Glomerular endothelial cell (primary cell): ENCODE results near the gene SLC19A1. TPM values are rescaled to one million over a fixed set of nuclear protein-coding genes. Genes with fewer than 3 reads are reported as not detected.

Experiments
- DNase-seq: peaks from one replicate; pipeline ENCODE4 v3.0.0-alpha.2; 2011; ENCODE audit warnings: low read depth, low spot score; ENCODE audit errors: extremely low read depth
- total RNA-seq: library from RNA; depleted of rRNA; stranded (reverse); fragments of >200 nt; gene quantifications from 2 replicates; pipeline ENCODE4 v1.2.3, GENCODE V29; 2015

The SLC19A1 gene
- total RNA-seq, 1 donor from 2014 or later: 16.9 TPM

DNA sequence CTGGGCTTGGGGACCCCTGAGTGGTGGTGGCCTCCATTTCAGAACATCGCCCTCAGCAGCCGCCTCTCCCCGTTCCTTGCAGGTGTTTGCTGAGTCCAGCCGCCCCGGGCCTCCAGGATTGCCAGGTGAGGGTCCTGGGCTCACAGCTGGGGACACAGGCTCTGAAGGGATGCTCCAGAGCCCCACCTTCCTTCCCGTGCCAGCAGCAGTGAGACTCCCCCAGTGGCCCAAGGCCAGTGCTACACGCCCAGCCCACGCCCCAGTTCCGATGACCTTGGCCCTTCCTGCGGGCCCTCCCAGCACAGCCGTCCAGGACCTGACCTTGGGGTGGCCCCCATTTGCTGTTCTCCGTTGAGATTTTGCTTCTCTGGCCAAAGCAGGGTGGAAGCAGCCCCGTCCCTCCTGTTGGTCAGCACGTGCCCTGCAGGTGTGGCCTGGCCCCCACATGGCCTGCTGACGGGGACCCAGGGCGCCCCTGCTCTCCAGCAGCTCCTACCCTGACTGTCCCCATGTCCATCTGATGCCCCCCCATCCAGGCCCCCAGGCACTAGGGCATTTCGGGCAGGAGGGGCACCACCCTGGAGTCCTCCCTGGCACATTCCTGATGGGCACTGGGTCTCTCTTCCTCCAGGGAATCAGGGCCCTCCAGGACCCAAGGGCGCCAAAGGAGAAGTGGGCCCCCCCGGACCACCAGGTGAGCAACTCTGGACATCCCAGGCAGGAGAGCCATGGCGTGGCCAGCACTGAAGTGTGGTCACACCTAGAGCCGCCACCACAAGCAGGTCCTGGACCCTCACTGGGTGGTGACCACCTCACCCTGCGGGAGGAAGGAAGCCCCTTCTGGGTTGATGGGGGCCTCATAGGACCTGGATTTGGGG, 45.0 kb downstream of the SLC19A1 start:
- DNase-seq: no peak

DNA sequence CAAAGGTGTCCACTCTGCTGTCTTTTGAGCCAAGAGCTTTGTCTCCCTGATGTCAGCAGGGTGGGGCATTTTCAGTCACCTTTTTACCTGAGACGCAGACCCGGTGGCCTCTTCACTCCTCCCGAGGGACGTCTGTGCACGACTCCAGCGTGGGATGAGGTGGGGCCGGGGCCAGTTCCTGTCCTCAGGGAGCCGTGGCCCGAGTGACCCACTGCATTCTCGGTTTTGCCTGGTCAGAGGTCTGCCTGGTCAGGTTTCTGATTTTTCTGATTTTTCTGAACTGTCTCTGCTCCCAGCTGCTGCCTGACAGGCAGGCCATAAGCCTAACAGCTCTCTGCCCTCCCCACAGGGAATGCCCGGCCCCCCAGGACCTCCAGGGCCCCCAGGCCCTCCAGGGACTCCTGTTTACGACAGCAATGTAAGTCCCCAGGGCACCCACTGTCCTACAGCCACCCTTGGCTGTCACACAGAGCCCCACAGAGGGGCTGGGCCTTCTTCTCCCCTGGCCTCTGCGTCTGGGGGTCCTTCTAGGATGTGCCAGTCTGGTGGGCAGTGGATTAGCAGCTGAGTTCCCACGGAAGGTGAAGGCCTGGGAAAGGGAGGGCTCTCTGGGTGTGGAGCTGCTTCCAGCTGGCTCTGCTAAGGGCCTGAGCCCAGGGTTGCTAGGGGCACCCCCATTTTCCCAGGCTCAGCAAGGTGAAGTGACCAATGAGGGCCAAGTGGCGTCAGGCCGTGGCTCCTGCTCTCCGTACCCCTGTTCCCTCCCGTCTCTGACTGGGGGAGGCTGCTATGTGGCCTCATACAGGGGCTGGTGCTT, 45.9 kb downstream of the SLC19A1 start:
- no peak for DNase-seq

DNA sequence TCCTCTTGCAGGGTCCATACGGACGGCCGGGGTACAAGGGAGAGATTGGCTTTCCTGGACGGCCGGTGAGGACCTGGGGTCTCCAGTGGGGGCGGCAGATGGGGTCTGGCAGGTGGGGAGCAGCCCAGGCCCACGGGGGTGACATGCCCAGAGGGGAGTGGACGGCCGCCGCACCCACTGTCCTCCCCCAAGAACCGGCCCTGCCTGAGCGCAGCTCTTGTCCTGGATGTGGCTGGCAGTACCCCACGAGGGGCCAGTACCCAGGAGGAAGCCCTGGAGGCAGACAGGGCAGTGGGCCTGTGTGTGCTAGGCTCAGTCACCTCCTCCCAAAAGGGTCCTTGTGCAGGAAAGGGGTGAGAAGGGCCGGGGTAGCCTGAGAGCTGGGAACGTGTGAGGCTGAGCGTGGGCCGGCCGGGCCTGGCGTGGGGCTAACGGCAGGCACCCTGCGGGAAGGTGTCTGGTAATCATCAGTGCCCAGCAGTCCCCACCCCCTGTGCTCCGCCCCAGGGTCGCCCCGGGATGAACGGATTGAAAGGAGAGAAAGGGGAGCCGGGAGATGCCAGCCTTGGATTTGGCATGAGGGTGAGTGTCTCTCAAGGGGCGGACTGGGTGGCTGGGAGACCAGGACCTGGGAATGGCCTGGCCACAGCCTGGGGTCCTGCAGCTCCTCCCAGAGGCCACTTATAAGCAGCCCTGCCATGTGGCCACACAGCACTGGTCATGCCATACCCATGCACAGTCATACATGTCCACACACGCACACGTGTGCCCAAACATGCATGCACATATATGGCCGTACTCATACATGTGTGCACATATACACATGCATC, 47.2 kb downstream of the SLC19A1 start:
- no peak for DNase-seq

DNA sequence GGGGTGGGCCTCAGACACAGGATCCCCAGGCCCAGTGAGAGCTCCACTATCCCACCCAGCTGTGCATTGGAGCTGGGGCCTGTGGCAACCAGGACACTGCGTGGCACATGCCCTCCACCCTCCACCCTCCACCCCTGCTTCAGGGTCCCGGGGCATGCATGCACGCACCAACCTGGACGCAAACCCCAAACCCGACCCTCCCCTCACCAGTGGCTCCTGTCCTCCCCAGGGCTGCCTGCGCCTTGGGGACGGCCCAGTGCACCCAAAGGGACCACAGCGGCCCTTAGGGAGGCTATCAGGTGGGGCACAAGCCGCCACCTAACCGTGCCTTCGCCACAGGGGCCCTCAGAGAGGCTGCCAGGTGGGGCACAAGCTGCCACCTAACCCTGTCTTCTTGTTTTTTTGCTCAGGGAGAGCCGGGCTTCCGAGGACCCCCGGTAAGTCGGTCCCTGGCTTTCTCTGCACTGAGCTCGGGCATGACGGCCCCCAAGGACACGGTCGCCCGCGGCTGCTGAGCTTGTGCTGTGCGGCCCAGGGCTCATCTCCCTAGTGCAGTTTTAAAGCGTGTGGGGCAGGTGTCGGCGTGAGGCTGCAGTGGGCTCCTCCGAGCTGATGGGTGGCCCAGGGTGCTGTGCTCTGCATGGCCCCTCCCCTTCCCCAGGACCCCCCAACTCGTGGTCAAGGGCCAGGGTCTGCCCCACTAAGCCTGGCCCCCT, 47.9 kb downstream of the SLC19A1 start:
- no peak for DNase-seq

DNA sequence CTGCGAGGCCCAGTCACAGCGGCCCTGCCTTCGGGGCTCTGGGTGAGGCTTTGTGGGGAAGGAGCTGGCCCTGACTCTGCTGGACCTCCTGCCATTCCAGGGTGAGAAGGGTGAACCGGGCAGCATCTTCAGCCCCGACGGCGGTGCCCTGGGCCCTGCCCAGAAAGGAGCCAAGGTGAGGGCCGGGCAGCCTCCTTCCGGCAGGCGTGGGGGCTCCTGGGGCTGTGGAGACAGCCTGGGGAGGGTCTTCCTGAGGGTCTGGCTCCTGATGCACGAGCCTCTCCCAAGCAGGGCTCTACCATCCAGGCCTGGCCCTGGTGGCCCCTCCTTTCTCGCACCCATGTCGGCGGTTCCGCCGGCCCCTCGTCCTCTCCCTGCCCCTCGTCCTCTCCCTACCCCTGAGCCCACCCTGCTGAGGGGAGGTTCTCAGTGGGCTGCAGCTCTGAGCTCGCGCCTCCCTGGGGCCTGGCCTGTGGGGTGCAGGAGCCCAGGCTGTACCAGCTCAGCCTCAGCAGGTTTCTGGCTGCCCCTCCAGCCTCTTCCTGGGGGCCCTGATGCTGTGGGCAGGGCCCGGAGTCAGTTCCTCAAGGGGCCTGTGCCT, 48.7 kb downstream of the SLC19A1 start:
- DNase-seq: no peak

DNA sequence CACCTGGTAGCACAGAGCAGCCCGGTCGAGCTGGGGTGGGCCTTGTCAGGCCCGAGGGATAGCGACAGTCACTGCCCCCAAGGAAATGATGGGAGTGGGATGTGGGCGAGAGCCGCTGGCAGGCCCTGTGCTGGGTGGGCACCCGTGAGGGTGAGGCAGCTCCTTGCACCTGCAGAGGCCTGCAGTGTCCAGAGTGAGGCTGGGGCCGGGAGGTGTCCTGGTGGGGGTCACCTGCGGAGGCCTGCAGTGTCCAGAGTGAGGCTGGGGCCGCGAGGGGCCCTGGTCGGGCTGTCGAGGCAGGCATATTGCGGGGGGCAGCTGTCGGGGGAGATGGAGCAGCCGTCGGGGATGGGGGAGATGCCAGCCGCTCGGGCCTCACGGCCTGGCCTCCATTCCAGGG, 49.5 kb downstream of the SLC19A1 start:
- DNase-seq: no peak

DNA sequence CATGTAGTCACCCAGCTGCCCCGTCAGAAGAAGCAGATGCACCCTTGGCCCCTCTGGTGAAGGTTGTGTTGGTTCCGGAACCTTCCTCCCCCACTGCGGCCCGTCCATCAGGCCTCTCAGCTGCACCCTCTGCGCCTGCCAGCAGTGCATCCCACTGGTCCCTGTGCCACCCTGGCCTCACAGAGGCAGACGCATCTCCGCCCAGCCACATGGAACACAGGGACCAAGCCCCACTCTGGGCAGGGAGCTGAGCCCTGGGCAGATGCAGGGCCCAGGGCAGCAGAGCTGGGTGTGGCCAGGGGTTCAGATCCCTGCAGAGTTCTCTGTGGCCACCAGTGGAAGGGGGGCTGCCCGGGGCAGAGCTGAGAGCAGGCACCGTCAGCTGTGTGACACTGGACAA, 50.6 kb downstream of the SLC19A1 start:
- no peak for DNase-seq

DNA sequence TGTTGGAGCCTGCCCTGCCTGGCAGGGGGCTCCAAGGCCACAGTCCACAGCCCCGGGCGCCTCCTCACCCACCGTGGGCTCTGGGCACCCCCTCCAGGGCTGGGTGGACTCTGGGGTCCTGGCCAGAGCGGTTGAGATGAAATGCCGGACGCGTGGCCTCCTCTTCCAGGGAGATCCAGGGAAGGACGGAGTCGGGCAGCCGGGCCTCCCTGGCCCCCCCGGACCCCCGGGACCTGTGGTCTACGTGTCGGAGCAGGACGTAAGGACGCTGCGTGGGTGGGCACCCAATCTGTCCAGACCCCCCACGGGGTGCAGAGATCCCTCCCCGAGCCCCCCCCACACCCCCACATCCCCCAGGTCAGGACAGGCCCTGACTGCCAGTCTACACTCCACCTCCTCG, 51.2 kb downstream of the SLC19A1 start:
- DNase-seq: no peak

DNA sequence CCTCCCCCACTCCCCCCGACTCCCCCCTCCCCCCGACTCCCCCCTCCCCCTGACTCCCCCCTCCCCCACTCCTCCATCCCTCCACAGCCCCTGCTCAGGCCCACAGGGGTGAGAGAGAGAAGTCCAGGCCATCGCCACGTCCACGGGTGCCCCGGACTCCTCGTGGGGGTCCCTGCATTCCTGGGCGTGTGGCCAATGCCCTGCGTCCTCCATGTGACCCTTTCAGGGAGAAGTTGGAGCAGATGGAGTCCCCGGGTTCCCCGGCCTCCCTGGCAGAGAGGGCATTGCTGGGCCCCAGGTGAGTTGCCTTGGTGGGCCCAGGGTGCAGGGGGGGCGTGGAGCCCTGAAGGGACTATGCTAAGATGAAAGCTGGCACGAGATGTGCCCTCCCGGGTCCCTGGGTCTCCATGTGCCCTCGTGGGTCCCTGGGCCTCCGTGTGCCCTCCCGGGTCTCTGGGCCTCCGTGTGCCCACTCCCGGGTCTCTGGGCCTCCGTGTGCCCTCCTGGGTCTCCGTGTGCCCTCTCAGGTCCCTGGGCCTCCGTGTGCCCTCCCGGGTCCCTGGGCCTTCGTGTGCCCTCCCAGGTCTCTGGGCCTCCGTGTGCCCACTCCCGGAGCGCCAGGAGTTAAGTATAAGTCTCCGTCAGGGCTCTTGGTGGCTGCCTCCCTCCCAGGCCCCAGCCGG, 52.0 kb downstream of the SLC19A1 start:
- DNase-seq: no peak

DNA sequence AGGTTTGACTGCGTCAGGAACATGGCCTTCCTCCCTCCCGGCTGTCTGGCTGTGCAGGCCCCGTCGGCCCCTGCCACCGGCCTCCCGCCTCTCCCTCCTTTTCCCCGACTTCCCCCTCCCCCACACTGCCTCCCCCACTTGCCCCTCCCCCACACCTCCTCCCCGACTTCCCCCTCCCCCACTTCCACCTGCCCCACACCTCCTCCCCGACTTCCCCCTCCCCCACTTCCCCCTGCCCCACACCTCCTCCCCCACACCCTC, 52.6 kb downstream of the SLC19A1 start:
- no peak for DNase-seq

DNA sequence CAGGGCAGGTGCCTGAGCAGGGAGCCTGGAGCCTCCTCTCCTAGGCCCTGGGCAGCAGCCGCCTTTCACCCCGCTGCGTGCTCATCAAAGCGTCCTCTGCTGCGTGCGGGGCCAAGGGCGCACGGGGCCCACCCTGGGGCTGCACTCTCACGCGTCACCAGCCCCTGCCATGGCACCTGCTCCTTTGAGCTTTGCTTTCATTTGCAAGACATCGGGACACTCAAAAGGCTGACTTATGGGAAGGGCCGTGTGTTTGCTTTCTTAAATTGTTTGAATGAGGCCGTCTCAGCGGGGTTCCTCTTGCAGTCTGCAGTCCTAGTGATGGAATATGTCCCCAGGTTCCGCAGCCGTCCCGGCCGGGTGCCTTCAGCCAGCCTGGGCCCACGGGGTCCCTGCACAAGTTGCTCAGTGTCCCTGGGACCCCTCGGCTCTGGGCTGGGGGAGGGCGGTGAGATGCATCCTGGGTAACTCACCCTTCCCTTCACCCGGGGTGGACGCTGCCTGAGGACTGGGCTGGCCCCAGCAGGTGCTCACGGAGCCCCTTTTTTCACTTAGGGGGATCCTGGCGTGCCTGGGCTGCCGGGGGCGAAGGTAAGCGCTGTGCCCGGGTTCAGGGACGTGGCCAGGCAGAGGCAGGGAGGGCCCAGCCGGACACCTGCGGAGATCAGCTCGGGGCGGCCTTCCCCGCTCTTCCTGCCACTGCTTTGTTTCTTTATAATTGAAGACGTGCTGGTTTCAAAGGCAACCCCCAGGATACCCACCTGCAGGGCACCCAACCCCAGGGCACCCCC, 53.1 kb downstream of the SLC19A1 start:
- no peak for DNase-seq

DNA sequence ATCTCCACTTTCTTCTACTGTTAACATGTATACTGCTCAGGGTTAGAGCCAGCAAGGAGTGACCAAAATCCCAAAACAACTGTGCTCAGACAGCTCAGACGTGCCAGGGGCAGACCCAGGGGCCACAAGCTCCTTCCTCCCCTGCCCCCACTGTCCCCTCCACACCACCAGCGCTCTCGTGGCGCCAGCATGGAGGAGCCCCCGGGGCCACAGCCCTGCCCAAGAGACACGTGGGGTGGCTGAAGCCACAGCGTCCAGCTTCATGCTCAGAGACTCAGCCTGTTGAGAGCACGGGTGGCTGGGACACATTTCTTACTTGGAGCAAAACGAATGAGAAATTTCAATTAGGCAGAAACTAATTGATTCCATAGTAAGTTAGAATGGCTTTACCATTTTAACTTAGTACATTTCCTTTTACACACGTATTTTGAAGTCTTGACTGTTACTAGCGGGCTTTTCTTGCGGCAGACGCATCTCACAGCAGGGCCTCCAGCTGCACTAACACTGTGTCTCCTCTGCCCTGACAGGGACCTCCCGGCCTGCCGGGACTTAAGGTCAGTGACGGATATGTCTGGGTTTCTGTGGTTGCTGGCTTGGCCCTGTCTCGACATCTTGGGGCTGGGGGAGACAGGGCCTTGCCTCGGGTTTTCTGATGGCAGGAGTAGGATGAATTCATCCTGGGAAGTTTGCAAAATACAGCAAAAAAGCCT, 54.2 kb downstream of the SLC19A1 start:
- no peak for DNase-seq

DNA sequence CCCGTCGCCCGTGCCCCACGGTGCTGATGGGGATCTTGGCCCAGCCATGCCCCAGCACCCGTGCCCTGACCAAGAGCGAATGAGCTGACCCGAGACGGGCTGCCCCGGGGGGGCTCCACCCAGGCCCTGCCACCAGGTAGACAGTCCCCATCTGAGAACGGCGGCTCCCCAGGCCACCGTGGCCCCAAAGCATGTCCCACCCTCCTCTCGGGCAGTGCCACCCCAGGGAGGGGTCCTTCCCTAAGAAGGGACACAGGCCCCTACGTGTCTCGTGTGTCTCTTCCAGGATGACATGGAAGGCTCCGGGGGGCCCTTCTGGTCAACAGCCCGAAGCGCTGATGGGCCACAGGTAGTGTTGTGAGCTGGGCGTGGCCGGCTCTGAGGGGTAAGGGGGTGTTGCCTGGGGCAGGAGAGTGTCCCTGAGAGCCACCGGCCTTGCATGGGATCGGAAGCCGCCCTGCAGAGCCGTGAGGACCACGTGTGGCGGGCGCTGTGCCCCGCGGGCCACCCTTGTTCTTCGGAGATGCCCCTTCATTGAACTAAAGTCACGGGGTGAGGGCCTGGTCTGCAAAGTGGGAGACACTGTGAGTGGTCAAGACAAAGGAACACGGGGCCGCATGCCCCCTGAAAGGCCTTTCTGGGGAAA, 55.0 kb downstream of the SLC19A1 start:
- no peak for DNase-seq

DNA sequence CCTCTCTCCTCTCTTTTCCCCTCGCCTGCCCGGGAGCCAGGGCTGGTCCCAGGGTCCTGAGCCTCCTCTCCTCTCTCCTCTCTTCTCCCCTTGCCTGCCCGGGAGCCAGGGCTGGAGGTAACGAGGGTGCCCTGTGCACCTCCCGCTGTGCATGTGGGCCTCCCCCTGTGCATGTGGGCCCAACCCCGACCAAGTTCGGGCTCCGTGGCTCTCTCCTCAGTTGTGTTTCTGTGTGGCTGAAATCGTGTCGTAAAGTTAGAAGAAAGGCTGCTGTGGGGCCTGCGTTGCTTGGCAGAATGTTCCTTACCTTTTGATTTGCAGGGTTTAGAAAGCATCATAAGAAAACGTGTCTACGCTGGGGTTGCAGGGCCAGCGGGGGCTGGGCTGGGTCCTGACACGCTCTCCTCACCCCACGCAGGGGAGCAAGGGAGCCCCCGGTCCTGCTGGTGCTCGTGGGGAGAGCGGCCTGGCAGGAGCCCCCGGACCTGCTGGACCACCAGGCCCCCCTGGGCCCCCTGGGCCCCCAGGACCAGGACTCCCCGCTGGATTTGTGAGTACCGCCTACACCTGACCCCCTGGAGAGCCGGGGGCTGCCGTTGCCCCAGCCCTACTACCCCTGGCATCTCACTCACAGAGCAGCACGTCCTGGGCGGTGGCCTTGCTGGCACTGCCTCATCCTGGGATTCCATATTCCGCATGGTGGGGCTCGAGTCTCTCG, 55.6 kb downstream of the SLC19A1 start:
- DNase-seq: no peak

DNA sequence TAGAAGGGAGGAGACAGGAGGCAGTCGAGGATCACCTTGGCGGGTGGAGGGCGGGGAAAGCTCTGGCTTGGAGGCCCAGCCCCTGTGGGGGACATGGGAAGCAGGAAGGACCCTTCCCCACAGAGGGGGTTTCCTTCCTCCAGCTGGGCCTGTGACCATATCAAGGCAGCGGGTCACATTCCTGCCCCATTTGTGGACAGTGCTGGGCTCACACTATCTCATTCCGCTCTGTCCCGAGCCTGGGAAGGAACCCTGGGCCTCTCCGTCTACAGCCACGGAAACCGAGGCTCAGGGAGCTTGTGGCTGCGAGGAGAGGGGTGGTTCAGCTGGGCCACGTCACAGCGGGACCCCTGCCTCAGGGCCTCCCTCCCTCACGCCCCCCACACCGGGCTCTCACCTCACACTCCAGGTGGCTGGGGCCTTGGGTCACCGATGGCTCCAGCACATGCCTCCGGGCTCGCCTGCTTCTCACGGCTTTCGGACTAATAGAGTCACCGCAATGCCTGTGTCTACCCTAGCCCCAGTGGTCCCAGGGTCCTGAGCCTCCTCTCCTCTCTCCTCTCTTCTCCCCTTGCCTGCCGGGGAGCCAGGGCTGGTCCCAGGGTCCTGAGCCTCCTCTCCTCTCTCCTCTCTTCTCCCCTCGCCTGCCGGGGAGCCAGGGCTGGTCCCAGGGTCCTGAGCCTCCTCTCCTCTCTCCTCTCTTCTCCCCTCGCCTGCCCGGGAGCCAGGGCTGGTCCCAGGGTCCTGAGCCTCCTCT, 56.4 kb downstream of the SLC19A1 start:
- no peak for DNase-seq

DNA sequence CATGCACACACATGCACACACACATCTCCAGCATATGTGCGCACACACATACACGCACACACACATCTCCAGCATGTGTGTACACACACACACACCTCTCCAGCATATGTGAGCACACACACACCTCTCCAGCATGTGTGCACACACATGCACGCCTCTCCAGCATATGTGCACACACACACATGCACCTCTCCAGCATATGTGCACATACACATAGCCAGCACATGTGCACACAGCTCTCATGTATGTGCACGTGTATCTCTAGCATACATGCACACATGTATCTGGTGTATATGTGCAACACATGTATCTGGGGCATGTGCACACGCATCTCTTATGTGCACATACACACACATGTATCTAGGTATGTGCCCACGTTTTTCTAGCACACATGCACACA, 57.9 kb downstream of the SLC19A1 start:
- DNase-seq: no peak
